HepG2 (cell line): ENCODE measurements around the gene PPARA. TPM values are rescaled to one million over a fixed set of nuclear protein-coding genes. Genes with fewer than 3 reads are reported as not detected.

Source experiments
- ATAC-seq: fragments of 200-7000 bp; cut with Tn5 transposase; 3 replicates; pipeline ENCODE4 v1.9.1; 2020; ENCODE audit warnings: mild to moderate bottlenecking, moderate library complexity
- BruUV-seq: library from RNA; stranded (reverse); fragments of 400-500 nt; replicated peaks from 2 replicates; lab custom pipeline; 2021; lab: Mats Ljungman, UMichigan
- CTCF ChIA-PET: fragments of 300-600 bp; formaldehyde crosslinking; extraction: SDS; loops from one replicate; lab custom pipeline; 2021; ENCODE audit warnings: low total read pairs, inconsistent platforms, low intra/inter-chr PET ratio; lab: Yijun Ruan, JAX
- POLR2A ChIA-PET: fragments of 350-600 bp; sonication (Branson Sonifier 250); formaldehyde crosslinking; loops from one replicate; lab custom pipeline; 2020; ENCODE audit warnings: antibody characterized with exemption, inconsistent platforms; lab: Yijun Ruan, JAX
- DNase-seq: peaks from one replicate; pipeline ENCODE4 v3.0.0-alpha.2; 2015; ENCODE audit warnings: low spot score
- FAIRE-seq: peaks from 3 replicates; lab custom pipeline; 2011; peaks lifted over from hg19 to GRCh38; lab: Jason Lieb, UNC
- H2AFZ ChIP-seq: one replicate; pipeline ENCODE4 v1.6.1; 2011; ENCODE audit warnings: low read length, inconsistent platforms
- H3K27ac ChIP-seq: fragments of 300-600 bp; 3 replicates; pipeline ENCODE4 v1.8.0; 2011; ENCODE audit warnings: mixed run types, mild to moderate bottlenecking, mixed read lengths, low read length, inconsistent platforms; ENCODE audit not compliant: insufficient read depth; ENCODE audit errors: extremely low read length
- H3K27me3 ChIP-seq, 2 experiments: fragments of 200-600 bp in 1 of 2; 2 replicates in 1 of 2; 3 replicates in 1 of 2; pipeline versions ENCODE4 v1.6.0 to v1.8.0; 2011; ENCODE audit warnings: low read length in 2 of 2, mild to moderate bottlenecking in 2 of 2, moderate library complexity in 2 of 2, inconsistent platforms in 1 of 2; ENCODE audit not compliant: insufficient read depth in 2 of 2, control insufficient read depth in 1 of 2
- H3K36me3 ChIP-seq, 2 experiments: fragments of 200-600 bp in 1 of 2; replicated peaks in 1 of 2; 2 replicates in 1 of 2; 3 replicates in 1 of 2; pipeline versions ENCODE4 v1.5.1 to v1.8.0; 2011; ENCODE audit warnings: low read length in 2 of 2, inconsistent platforms in 1 of 2; ENCODE audit not compliant: insufficient read depth in 2 of 2, control insufficient read depth in 1 of 2
- H3K4me1 ChIP-seq: 2 replicates; pipeline ENCODE4 v1.5.1; 2012; ENCODE audit warnings: low read length, inconsistent platforms; ENCODE audit not compliant: insufficient read depth
- H3K4me2 ChIP-seq: 2 replicates; pipeline ENCODE4 v1.6.0; 2011; ENCODE audit warnings: low read depth, low read length, inconsistent platforms
- H3K4me3 ChIP-seq, 3 experiments: fragments of 200-600 bp in 1 of 3; sonication (generic), shearing (Covaris generic) in 1 of 3; replicated peaks in 1 of 3; 2 replicates each; pipeline ENCODE4 v1.5.1; 2011 to 2016; ENCODE audit warnings: low read length in 3 of 3, inconsistent platforms in 2 of 3, low read depth in 2 of 3, mild to moderate bottlenecking in 2 of 3, control low read depth in 1 of 3, mixed read lengths in 1 of 3; ENCODE audit not compliant: insufficient read depth in 1 of 3
- H3K79me2 ChIP-seq: one replicate; pipeline ENCODE4 v1.6.1; 2011; ENCODE audit warnings: low read length, inconsistent platforms; ENCODE audit not compliant: insufficient read depth
- H3K9ac ChIP-seq: 2 replicates; pipeline ENCODE4 v1.6.0; 2011; ENCODE audit warnings: mild to moderate bottlenecking, low read depth, low read length, inconsistent platforms; ENCODE audit not compliant: insufficient read depth
- H3K9me3 ChIP-seq: 2 replicates; pipeline ENCODE4 v1.5.1; 2012; ENCODE audit warnings: mild to moderate bottlenecking, low read length
- H4K20me1 ChIP-seq: 2 replicates; pipeline ENCODE4 v1.6.0; 2011; ENCODE audit warnings: inconsistent platforms, mild to moderate bottlenecking, low read length, moderate library complexity; ENCODE audit not compliant: insufficient read depth
- ASH2L ChIP-seq: fragments of 300-600, 200-600 bp; sonication (generic); IDR thresholded peaks from 2 replicates; pipeline ENCODE4 v1.7.0; 2017; ENCODE audit warnings: low read depth, mild to moderate bottlenecking, moderate library complexity, mixed read lengths, low read length; ENCODE audit not compliant: insufficient read length
- FOSL2 ChIP-seq: sonication (generic); formaldehyde crosslinking; IDR thresholded peaks from 2 replicates; pipeline ENCODE4 v1.4.0; 2020; ENCODE audit warnings: missing genetic modification reagents
- IRF1 ChIP-seq: sonication (generic); formaldehyde crosslinking; IDR thresholded peaks from 2 replicates; pipeline ENCODE4 v1.4.0; 2020; ENCODE audit warnings: low read depth, mild to moderate bottlenecking, missing genetic modification reagents
- KDM5A ChIP-seq: fragments of 200-600 bp; sonication (generic); IDR thresholded peaks from 2 replicates; pipeline ENCODE4 v1.7.0; 2018; ENCODE audit warnings: antibody characterized with exemption, mild to moderate bottlenecking, low read length, borderline replicate concordance
- MXI1 ChIP-seq: IDR thresholded peaks from 3 replicates; pipeline ENCODE4 v1.6.1; 2012; ENCODE audit warnings: low read depth, low read length, inconsistent platforms, borderline replicate concordance
- RXRA ChIP-seq: sonication (generic); formaldehyde crosslinking; IDR thresholded peaks from 2 replicates; pipeline ENCODE4 v1.5.1; 2020; ENCODE audit warnings: missing genetic modification reagents
- ZNF687 ChIP-seq: sonication (generic); formaldehyde crosslinking; IDR thresholded peaks from 2 replicates; pipeline ENCODE4 v1.5.1; 2020; ENCODE audit warnings: mild to moderate bottlenecking, missing genetic modification reagents, moderate library complexity
- ZNF737 ChIP-seq: sonication (generic); formaldehyde crosslinking; IDR thresholded peaks from 2 replicates; pipeline ENCODE4 v1.5.0; 2020; ENCODE audit warnings: missing genetic modification reagents, mild to moderate bottlenecking, borderline replicate concordance
- ZNF772 ChIP-seq: sonication (generic); formaldehyde crosslinking; IDR thresholded peaks from 2 replicates; pipeline ENCODE4 v1.5.0; 2020; ENCODE audit warnings: mild to moderate bottlenecking, missing genetic modification reagents
- WGBS: methylation state at CpG from one replicate; pipeline ENCODE4 v1.1.6; 2017; ENCODE audit warnings: low lambda C conversion rate; 5-methylcytosine and 5-hydroxymethylcytosine counted together
- in situ Hi-C: cut with HindIII; loops from 2 replicates; pipeline ENCODE4 v1.10.0; 2017; ENCODE audit warnings: low pct_unique_long_range_greater_than_20kb; ENCODE audit not compliant: extremely low pct_ligation_motif_present
- intact Hi-C: fragments of 100-400 bp; cut with micrococcal nuclease; formaldehyde crosslinking; loops from one replicate; pipeline ENCODE4 v1.10.0; 2022; ENCODE audit not compliant: unreplicated experiment
- polyA plus RNA-seq, 8 experiments: library from polyadenylated mRNA; depleted of rRNA in 3 of 8; stranded (reverse) in 7 of 8; unstranded in 1 of 8; fragments of >200 nt; fragmentation: Illumina TruSeq in 4 of 8; extraction: Trizol in 4 of 8; gene quantifications; 2 replicates each; pipeline versions ENCODE4 v1.2.1 to v1.2.3, GENCODE V29; 2011 to 2016; ENCODE audit warnings: low read depth in 4 of 8, missing spikeins in 1 of 8, mixed read lengths in 1 of 8; ENCODE audit not compliant: insufficient read depth in 1 of 8
- total RNA-seq, 5 experiments: library from RNA; depleted of rRNA; stranded (reverse); fragments of >200 nt; fragmentation: Illumina TruSeq; extraction: Trizol; gene quantifications; 2 replicates each; pipeline ENCODE4 v1.2.3, GENCODE V29; 2016; ENCODE audit warnings: low read depth in 1 of 5
- TF ChIP-seq, protein P1 (sequence below): sonication (generic); formaldehyde crosslinking; IDR thresholded peaks from 2 replicates; pipeline ENCODE4 v1.9.0; 2022; ENCODE audit warnings: low read depth, missing genetic modification reagents

The PPARA gene
- total and polyA plus RNA-seq, 2 of the 13 experiments (the other 11 are each of a cell fraction or from before 2014, with no cell fraction given), result 18.2 to 24.7 TPM

- peak; percentile 34; the same call in 1 of the 2 replicates for TF ChIP-seq ZNF687 (CRISPR knock-in tag)
- TF ChIP-seq, protein P1, sequence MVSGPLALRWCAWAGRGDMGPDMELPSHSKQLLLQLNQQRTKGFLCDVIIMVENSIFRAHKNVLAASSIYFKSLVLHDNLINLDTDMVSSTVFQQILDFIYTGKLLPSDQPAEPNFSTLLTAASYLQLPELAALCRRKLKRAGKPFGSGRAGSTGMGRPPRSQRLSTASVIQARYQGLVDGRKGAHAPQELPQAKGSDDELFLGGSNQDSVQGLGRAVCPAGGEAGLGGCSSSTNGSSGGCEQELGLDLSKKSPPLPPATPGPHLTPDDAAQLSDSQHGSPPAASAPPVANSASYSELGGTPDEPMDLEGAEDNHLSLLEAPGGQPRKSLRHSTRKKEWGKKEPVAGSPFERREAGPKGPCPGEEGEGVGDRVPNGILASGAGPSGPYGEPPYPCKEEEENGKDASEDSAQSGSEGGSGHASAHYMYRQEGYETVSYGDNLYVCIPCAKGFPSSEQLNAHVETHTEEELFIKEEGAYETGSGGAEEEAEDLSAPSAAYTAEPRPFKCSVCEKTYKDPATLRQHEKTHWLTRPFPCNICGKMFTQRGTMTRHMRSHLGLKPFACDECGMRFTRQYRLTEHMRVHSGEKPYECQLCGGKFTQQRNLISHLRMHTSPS (CRISPR knock-in tag), result peak; percentile 45; the same call in 1 of the 2 replicates
- peak; percentile 58; the same call in 1 of the 2 replicates for TF ChIP-seq FOSL2 (CRISPR knock-in tag)
Measured at GRCh38 chr22:46195487-46196165, 45.3 kb downstream of the PPARA start (continued).

DNA sequence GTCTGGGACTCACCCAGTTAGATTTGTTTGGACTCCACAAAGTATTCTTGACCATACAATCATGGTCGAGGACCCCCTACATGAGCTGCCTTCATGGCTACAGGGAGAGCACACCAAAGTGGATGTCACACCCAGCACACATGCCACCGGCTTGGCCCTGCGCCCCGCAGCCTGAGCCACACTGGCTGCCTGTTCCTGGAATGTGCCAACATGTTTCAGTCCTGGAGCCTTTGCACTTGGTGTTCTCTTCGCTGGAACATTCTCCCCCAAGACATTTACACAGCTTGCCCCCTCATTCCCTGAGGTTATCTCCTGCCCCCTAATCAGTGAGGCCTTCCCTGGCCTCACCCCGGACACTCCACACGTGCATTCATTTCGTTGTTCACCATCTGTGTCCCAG lies 46.0 kb downstream of the PPARA start:
- Histone ChIP-seq H2AFZ (no peak overlapping the region), H3K4me2 (no peak overlapping the region), H3K4me3 (no peak overlapping the region), H3K4me1 (peaks cover 20% of the 10 kb centered on the region), H3K27me3 (no peaks in the 10 kb centered on the region), H3K9ac (no peak overlapping the region), H3K9me3 (no peaks in the 10 kb centered on the region), H3K79me2 (no peaks in the 10 kb centered on the region), H3K27ac (no peak overlapping the region), H4K20me1 (peaks cover 2% of the 10 kb centered on the region; the same call in 1 of the 2 replicates), H3K36me3 (peaks cover 1 to 19% of the 10 kb centered on the region in 2 experiments; a peak in 3 of 5 replicates)
- intact Hi-C loops (loop anchor here (1.0 kb wide), 1 partner anchor 37 kb away; no protein-coding TSS in a partner anchor), in situ Hi-C loops (no loop called here)
- ChIA-PET CTCF (no interaction called here), POLR2A (no interaction called here)
- no peak for DNase-seq
- FAIRE-seq, result no peak
- 92% methylated on average over 8 of the region's 8 CpGs for WGBS
- no peak for ATAC-seq
- no TSS peak for BruUV-seq
- TF ChIP-seq RXRA (no peak), ZNF772 (CRISPR knock-in tag) (no peak), MXI1 (no peak), ASH2L (no peak), ZNF737 (CRISPR knock-in tag) (no peak), KDM5A (no peak), IRF1 (no peak)
